Neuronal stem cell (in vitro differentiated cells): ENCODE data around the gene IQCK.

ENCODE experiments used
- DNase-seq: peaks from one replicate; pipeline ENCODE4 v3.0.0-alpha.2; 2013; ENCODE audit warnings: low spot score
- H2AFZ ChIP-seq: one replicate; pipeline ENCODE4 v1.6.1; 2013; ENCODE audit warnings: mild to moderate bottlenecking, low read length, inconsistent platforms
- H2AK5ac ChIP-seq: 2 replicates; pipeline ENCODE4 v1.6.1; 2013; ENCODE audit warnings: low read depth, mild to moderate bottlenecking, inconsistent platforms, low read length, moderate library complexity, mixed read lengths
- H2BK120ac ChIP-seq: 2 replicates; pipeline ENCODE4 v1.6.1; 2013; ENCODE audit warnings: low read depth, mild to moderate bottlenecking, inconsistent platforms, low read length, moderate library complexity, mixed read lengths
- H2BK12ac ChIP-seq: one replicate; pipeline ENCODE4 v1.6.1; 2013; ENCODE audit warnings: low read length, inconsistent platforms
- H2BK15ac ChIP-seq: 2 replicates; pipeline ENCODE4 v1.6.1; 2013; ENCODE audit warnings: mild to moderate bottlenecking, low read length, inconsistent platforms, mixed read lengths
- H2BK5ac ChIP-seq: one replicate; pipeline ENCODE4 v1.6.1; 2013; ENCODE audit warnings: inconsistent platforms, mild to moderate bottlenecking, low read length, moderate library complexity
- H3K14ac ChIP-seq: one replicate; pipeline ENCODE4 v1.6.1; 2013; ENCODE audit warnings: low read length, inconsistent platforms
- H3K18ac ChIP-seq: 2 replicates; pipeline ENCODE4 v1.6.1; 2013; ENCODE audit warnings: low read length, inconsistent platforms
- H3K23ac ChIP-seq: 2 replicates; pipeline ENCODE4 v1.6.1; 2013; ENCODE audit warnings: low read depth, mild to moderate bottlenecking, mixed read lengths, low read length, inconsistent platforms; ENCODE audit not compliant: poor library complexity
- H3K27ac ChIP-seq: replicated peaks from 3 replicates; pipeline ENCODE4 v1.5.1; 2013; ENCODE audit warnings: low read length, inconsistent platforms
- H3K27me3 ChIP-seq, 3 experiments: 2 replicates each; pipeline ENCODE4 v1.6.1; 2013; ENCODE audit warnings: low read length in 3 of 3, mild to moderate bottlenecking in 2 of 3, inconsistent platforms in 1 of 3, low read depth in 1 of 3, mixed read lengths in 1 of 3, moderate library complexity in 1 of 3; ENCODE audit not compliant: control insufficient read depth in 3 of 3, insufficient read depth in 3 of 3
- H3K36me3 ChIP-seq, 2 donors: replicated peaks in 1 of 2; 2 replicates each; pipeline ENCODE4 v1.6.1; 2013; ENCODE audit warnings: low read length in 2 of 2; ENCODE audit not compliant: control insufficient read depth in 2 of 2, insufficient read depth in 2 of 2
- H3K4ac ChIP-seq: 2 replicates; pipeline ENCODE4 v1.6.1; 2013; ENCODE audit warnings: inconsistent platforms, mild to moderate bottlenecking, low read length, moderate library complexity
- H3K4me1 ChIP-seq, 2 donors: 1 replicate in 1 of 2; 2 replicates in 1 of 2; pipeline ENCODE4 v1.6.1; 2013; ENCODE audit warnings: low read length in 2 of 2, low read depth in 1 of 2; ENCODE audit not compliant: control insufficient read depth in 2 of 2, insufficient read depth in 1 of 2
- H3K4me2 ChIP-seq: one replicate; pipeline ENCODE4 v1.6.1; 2013; ENCODE audit warnings: mild to moderate bottlenecking, low read length, inconsistent platforms; ENCODE audit not compliant: insufficient read depth, poor library complexity, severe bottlenecking
- H3K4me3 ChIP-seq, 2 donors: 2 replicates each; pipeline ENCODE4 v1.5.1; 2013; ENCODE audit warnings: low read length in 2 of 2, mild to moderate bottlenecking in 2 of 2, inconsistent platforms in 1 of 2, moderate library complexity in 1 of 2
- H3K79me1 ChIP-seq: one replicate; pipeline ENCODE4 v1.6.1; 2013; ENCODE audit warnings: low read depth, mild to moderate bottlenecking, inconsistent platforms, low read length, moderate library complexity
- H3K9ac ChIP-seq: one replicate; pipeline ENCODE4 v1.6.1; 2013; ENCODE audit warnings: mild to moderate bottlenecking, low read depth, low read length, inconsistent platforms; ENCODE audit not compliant: poor library complexity
- H3K9me3 ChIP-seq, 2 donors: replicated peaks in 1 of 2; 2 replicates each; pipeline versions ENCODE3 to v1.6.1; 2013; ENCODE audit warnings: low read length in 2 of 2, mild to moderate bottlenecking in 2 of 2, inconsistent platforms in 1 of 2, low read depth in 1 of 2, mixed read lengths in 1 of 2, moderate library complexity in 1 of 2; ENCODE audit not compliant: control insufficient read depth in 2 of 2, insufficient read depth in 1 of 2
- H4K8ac ChIP-seq: one replicate; pipeline ENCODE4 v1.6.1; 2013; ENCODE audit warnings: low read depth, mild to moderate bottlenecking, inconsistent platforms, low read length, moderate library complexity
- H4K91ac ChIP-seq: one replicate; pipeline ENCODE4 v1.6.1; 2013; ENCODE audit warnings: low read length, low read depth, mild to moderate bottlenecking, inconsistent platforms; ENCODE audit not compliant: poor library complexity
- WGBS, 2 donors: extraction: QIAGEN DNeasy Blood & Tissue Kit; methylation state at CpG; one replicate each; pipeline ENCODE4 v1.1.7; 2013; ENCODE audit warnings: missing lambda C conversion rate in 2 of 2, mixed read lengths in 1 of 2; ENCODE audit not compliant: insufficient read length in 2 of 2, insufficient replicate concordance in 1 of 2; ENCODE audit errors: extremely low coverage in 2 of 2; 5-methylcytosine and 5-hydroxymethylcytosine counted together

The IQCK gene

DNA sequence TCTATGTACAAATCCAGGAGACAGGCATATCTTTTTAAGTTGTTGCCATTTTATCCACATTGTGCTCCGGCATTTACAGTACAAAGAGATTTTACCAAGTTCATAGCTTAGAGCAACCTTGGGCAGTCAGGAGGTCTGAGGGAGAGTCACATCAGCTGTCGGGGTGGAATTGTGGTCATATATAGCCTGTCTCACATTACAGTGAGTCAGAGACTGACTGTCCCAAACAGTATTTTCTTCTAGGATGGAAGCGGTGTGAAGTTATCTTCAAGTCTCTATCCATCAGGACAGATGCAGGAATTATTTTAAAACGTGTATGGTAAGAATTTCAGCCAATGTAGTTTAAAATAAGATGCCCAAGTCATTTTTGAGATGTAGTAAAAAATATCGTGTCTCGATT, 113.6 kb downstream of the IQCK start:
- Histone ChIP-seq H3K4me3 (no peak overlapping the region), H2BK12ac (no peak overlapping the region), H4K8ac (no peak overlapping the region), H3K9me3 (no peaks in the 10 kb centered on the region), H3K27ac (no peak overlapping the region), H2AFZ (no peak overlapping the region), H3K4me1 (no peaks in the 10 kb centered on the region), H3K79me1 (no peaks in the 10 kb centered on the region), H2BK5ac (no peak overlapping the region), H3K9ac (no peak overlapping the region), H3K23ac (no peak overlapping the region), H2BK120ac (no peak overlapping the region), H2AK5ac (no peak overlapping the region), H3K14ac (no peak overlapping the region), H3K4ac (no peak overlapping the region), H3K4me2 (no peak overlapping the region), H3K27me3 (no peaks in the 10 kb centered on the region), H3K36me3 (peaks cover 0 to 38% of the 10 kb centered on the region in 2 donors), H2BK15ac (no peak overlapping the region), H3K18ac (no peak overlapping the region), H4K91ac (no peak overlapping the region)
- no CpG with 5 or more reads among the region's 6 CpGs for WGBS, 2 donors
- no peak for DNase-seq

DNA sequence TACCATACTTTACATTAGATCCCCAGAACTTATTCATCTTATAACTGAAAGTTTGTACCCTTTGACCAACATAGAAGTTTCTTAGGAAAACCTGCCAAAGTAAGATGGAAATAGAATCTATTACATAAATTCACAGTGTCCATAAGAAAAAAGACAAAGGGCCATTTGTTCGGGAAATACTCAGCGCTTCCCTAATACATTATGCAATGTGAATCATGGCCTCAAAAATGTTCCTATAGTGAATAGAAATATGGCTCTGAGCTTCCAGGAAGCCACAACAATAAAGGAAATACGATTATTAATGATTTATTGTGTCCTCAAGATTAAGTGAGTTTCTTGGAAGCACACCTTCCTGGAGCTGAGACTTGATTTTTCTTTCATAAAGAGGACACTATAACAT, 115.1 kb downstream of the IQCK start:
- Histone ChIP-seq H3K4me1 (peaks cover 4 to 8% of the 10 kb centered on the region in 2 donors), H2BK15ac (no peak overlapping the region), H3K79me1 (no peaks in the 10 kb centered on the region), H3K23ac (no peak overlapping the region), H2AK5ac (no peak overlapping the region), H3K4me3 (no peak overlapping the region), H4K91ac (no peak overlapping the region), H3K4me2 (no peak overlapping the region), H3K27ac (no peak overlapping the region), H4K8ac (no peak overlapping the region), H2BK12ac (no peak overlapping the region), H2AFZ (no peak overlapping the region), H3K9ac (no peak overlapping the region), H3K14ac (no peak overlapping the region), H2BK120ac (no peak overlapping the region), H3K9me3 (no peaks in the 10 kb centered on the region), H3K36me3 (peaks cover 0 to 34% of the 10 kb centered on the region in 2 donors), H3K18ac (no peak overlapping the region), H3K27me3 (no peaks in the 10 kb centered on the region), H2BK5ac (no peak overlapping the region), H3K4ac (no peak overlapping the region)
- no CpG with 5 or more reads among the region's 3 CpGs for WGBS, 2 donors
- DNase-seq = no peak

DNA sequence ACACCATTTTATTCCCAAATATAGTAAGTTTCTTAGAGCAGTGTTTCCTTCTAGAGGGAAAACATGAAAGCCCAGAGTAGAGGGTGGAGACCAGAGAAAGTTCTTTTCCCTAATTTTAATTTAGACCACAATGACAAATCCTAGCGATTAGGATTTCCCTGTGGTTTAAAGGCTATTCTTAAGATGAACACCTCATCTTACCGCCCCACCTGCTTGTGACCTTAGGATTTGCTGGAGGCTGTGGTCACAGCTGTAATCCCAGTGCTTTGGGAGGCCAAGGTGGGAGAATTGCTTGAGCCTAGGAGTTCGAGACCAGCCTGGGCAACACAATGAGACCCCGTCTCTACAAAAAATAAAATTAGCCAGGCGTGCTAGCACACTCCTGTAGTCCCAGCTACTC, 115.5 kb downstream of the IQCK start:
- Histone ChIP-seq H3K23ac (no peak overlapping the region), H2AK5ac (no peak overlapping the region), H3K27me3 (no peaks in the 10 kb centered on the region), H3K18ac (no peak overlapping the region), H3K4ac (no peak overlapping the region), H3K27ac (no peak overlapping the region), H4K8ac (no peak overlapping the region), H2BK12ac (no peak overlapping the region), H3K79me1 (no peaks in the 10 kb centered on the region), H2BK120ac (no peak overlapping the region), H3K4me2 (no peak overlapping the region), H3K14ac (no peak overlapping the region), H2AFZ (no peak overlapping the region), H3K9me3 (no peaks in the 10 kb centered on the region), H3K4me1 (peaks cover 4 to 11% of the 10 kb centered on the region in 2 donors), H3K36me3 (peaks cover 0 to 34% of the 10 kb centered on the region in 2 donors), H2BK5ac (no peak overlapping the region), H2BK15ac (no peak overlapping the region), H3K4me3 (no peak overlapping the region), H4K91ac (no peak overlapping the region), H3K9ac (no peak overlapping the region)
- no peak for DNase-seq
- WGBS, 2 donors = no CpG with 5 or more reads among the region's 5 CpGs

DNA sequence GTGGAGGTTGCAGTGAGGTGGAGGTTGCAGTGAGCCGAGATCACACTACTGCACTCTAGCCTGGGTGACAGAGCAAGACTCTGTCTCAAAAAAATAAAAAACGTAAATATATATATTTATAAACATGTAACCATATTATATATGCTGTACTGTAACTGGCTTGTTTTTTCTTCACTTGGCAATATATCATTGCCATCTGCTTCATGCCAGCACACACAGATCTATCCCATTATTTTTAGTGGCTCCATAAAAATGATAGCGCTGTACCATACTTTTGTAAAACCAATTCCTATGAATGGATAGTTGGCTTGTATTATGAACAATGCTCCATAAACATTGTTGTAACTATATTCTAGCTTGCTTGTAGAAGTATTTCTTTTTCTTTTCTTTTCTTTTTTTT, 117.1 kb downstream of the IQCK start:
- Histone ChIP-seq H3K4me1 (peaks cover 4 to 11% of the 10 kb centered on the region in 2 donors), H3K4ac (no peak overlapping the region), H2BK120ac (no peak overlapping the region), H2BK12ac (no peak overlapping the region), H3K27ac (no peak overlapping the region), H3K14ac (no peak overlapping the region), H3K4me2 (no peak overlapping the region), H3K4me3 (no peak overlapping the region), H3K27me3 (no peaks in the 10 kb centered on the region), H3K9ac (no peak overlapping the region), H3K23ac (no peak overlapping the region), H4K91ac (no peak overlapping the region), H3K18ac (no peak overlapping the region), H3K79me1 (no peaks in the 10 kb centered on the region), H2AK5ac (no peak overlapping the region), H2BK5ac (no peak overlapping the region), H4K8ac (no peak overlapping the region), H2AFZ (no peak overlapping the region), H3K36me3 (peaks cover 0 to 26% of the 10 kb centered on the region in 2 donors), H2BK15ac (no peak overlapping the region), H3K9me3 (no peaks in the 10 kb centered on the region)
- no CpG with 5 or more reads among the region's 3 CpGs for WGBS, 2 donors
- DNase-seq = no peak
